ENCODE results near the gene KCNQ2.

DNA sequence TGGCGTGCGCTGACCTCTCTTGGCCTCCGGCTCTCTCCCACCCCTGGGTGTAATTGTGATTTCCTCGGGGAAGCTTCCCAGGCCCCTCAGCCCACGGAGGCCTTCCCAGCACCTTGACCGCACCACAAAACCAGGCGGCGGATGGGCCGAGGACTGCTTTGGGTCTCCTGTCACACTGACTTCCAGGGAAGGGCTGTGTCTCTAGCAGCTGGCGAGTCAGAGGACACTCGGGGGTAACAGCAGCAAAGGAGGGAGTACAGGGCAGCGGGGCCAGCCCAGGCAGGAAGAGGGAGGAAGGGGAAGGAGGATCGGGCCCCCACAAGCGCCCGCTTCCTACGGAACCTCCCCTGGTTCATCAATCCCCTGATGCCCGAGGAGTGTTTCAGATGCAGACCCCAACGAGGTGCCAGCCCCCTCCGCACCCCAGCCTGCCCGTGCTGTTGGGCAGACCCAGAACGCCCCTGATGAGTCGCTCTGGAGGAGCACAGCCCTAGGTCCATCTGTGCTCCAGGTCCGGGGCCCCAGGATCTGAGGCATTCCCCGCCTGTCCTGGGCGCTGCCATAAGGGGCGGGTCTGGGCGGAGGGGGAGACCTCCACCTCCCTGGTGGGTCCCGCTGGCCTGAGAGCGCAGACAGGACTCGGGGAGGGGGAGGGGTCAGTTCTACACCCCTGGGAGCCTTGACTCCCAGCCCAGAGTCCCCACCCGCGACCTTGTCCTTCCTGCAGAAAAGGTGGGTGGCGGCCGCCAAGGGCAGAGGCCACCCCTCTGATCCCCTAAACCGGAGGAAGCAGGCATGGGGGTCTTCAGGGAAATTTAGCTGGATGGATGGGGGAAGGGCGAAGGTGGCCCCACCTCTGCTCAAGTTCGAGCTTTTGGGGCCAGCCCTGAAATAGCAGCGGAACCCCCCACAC is 112.3 kb downstream of the KCNQ2 start:
- TF ChIP-seq, protein P1, sequence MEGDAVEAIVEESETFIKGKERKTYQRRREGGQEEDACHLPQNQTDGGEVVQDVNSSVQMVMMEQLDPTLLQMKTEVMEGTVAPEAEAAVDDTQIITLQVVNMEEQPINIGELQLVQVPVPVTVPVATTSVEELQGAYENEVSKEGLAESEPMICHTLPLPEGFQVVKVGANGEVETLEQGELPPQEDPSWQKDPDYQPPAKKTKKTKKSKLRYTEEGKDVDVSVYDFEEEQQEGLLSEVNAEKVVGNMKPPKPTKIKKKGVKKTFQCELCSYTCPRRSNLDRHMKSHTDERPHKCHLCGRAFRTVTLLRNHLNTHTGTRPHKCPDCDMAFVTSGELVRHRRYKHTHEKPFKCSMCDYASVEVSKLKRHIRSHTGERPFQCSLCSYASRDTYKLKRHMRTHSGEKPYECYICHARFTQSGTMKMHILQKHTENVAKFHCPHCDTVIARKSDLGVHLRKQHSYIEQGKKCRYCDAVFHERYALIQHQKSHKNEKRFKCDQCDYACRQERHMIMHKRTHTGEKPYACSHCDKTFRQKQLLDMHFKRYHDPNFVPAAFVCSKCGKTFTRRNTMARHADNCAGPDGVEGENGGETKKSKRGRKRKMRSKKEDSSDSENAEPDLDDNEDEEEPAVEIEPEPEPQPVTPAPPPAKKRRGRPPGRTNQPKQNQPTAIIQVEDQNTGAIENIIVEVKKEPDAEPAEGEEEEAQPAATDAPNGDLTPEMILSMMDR (conservative IDR thresholded peaks at IDR 0.05), result no peak
- no peak for TF ChIP-seq ZFX (IDR thresholded peaks at IDR 0.05)
